ENCODE results near the gene GABRR2. TPM values are rescaled to one million over a fixed set of nuclear protein-coding genes. Genes with fewer than 3 reads are reported as not detected.

Gene GABRR2
- total RNA-seq, 1 donor from 2014 or later, result 1.8 TPM

GRCh38 chr6:89353118-89353556 lies 38.0 kb upstream of the GABRR2 start:
- Mint-ChIP-seq H3K4me1 (peaks cover 87% of the 10 kb centered on the region), H3K36me3 (ENCODE audit: low read depth) (peaks cover 9% of the 10 kb centered on the region), H3K4me3 (peak overlapping the region; percentile 72), H3K9me3 (no peaks in the 10 kb centered on the region), H3K27ac (peak overlapping the region; percentile 85), H3K27me3 (no peaks in the 10 kb centered on the region)
- DNase-seq, result no peak
- CTCF ChIA-PET, result interaction anchor here (1.0 to 9.4 kb wide), 2 partner anchors 15 to 19 kb away, joined by 4 to 64 read pairs; no protein-coding TSS in a partner anchor
- no peak for TF ChIP-seq CTCF (IDR thresholded peaks at IDR 0.05)
- POLR2A ChIA-PET, result interaction anchor here (0.7 to 7.0 kb wide), 10 partner anchors 10 to 476 kb away, joined by 3 to 98 read pairs (median 8); partner anchors contain the start of genes LYRM2, PM20D2, PNRC1 and RNGTT
- no peak for ATAC-seq (ENCODE audit: low read depth)
- intact Hi-C loops (cut with micrococcal nuclease), result loop anchor here (5.0 to 10.0 kb wide), 3 partner anchors 474 to 1761 kb away; partner anchors contain the start of genes CASP8AP2 and ORC3

- CTCF ChIA-PET, result interaction anchor here (0.5 to 9.4 kb wide), 7 partner anchors 15 to 415 kb away, joined by 3 to 64 read pairs (median 4); partner anchors contain the start of gene RNGTT
- Mint-ChIP-seq H3K4me1 (peaks cover 86% of the 10 kb centered on the region), H3K4me3 (peak within 1 kb of the TSS; percentile 94), H3K27me3 (no peaks in the 10 kb centered on the region), H3K9me3 (no peaks in the 10 kb centered on the region), H3K36me3 (ENCODE audit: low read depth) (peaks cover 9% of the 10 kb centered on the region), H3K27ac (peak within 1 kb of the TSS; percentile 94)
- POLR2A ChIA-PET, result interaction anchor here (0.5 to 7.0 kb wide), 12 partner anchors 7 to 476 kb away, joined by 3 to 98 read pairs (median 8); partner anchors contain the start of genes LYRM2, PM20D2 and PNRC1
- intact Hi-C loops (cut with micrococcal nuclease), result loop anchor here (1.0 to 10.0 kb wide), 4 partner anchors 286 to 1760 kb away; partner anchors contain the start of genes CASP8AP2, LYRM2 and ORC3
- DNase-seq (peak; percentile 83), ATAC-seq (ENCODE audit: low read depth) (peak; percentile 77)
- no peak for TF ChIP-seq CTCF (IDR thresholded peaks at IDR 0.05)
Measured at GRCh38 chr6:89352278-89353117, 37.4 kb upstream of the GABRR2 start, which contains the start of gene UBE2J1. Gene UBE2J1 (minus strand): TSS chr6:89352722. CDS start chr6:89352569, 153 bp downstream.

GRCh38 chr6:89351671-89352277 lies 36.7 kb upstream of the GABRR2 start:
- H3K4me1 Mint-ChIP-seq, result peaks cover 84% of the 10 kb centered on the region
- H3K27me3 Mint-ChIP-seq, result no peaks in the 10 kb centered on the region
- H3K27ac Mint-ChIP-seq, result peak overlapping the region; percentile 94
- H3K4me3 Mint-ChIP-seq, result peak overlapping the region; percentile 94
- intact Hi-C loops (cut with micrococcal nuclease), result loop anchor here (1.0 to 10.0 kb wide), 5 partner anchors 245 to 1759 kb away; partner anchors contain the start of genes CASP8AP2, LYRM2 and ORC3
- ATAC-seq (ENCODE audit: low read depth), result no peak
- CTCF ChIA-PET, result interaction anchor here (0.5 to 9.4 kb wide), 7 partner anchors 14 to 416 kb away, joined by 3 to 64 read pairs (median 3); partner anchors contain the start of gene RNGTT
- no peak for DNase-seq
- POLR2A ChIA-PET, result interaction anchor here (0.6 to 7.0 kb wide), 13 partner anchors 8 to 1963 kb away, joined by 3 to 98 read pairs (median 11); partner anchors contain the start of genes LYRM2, PM20D2, PNRC1 and RRAGD
- no peak for TF ChIP-seq CTCF (IDR thresholded peaks at IDR 0.05)
- peaks cover 9% of the 10 kb centered on the region for H3K36me3 Mint-ChIP-seq (ENCODE audit: low read depth)
- no peaks in the 10 kb centered on the region for H3K9me3 Mint-ChIP-seq

- ChIA-PET CTCF (interaction anchor here (1.2 to 9.4 kb wide), 6 partner anchors 9 to 260 kb away, joined by 3 to 64 read pairs (median 5); no protein-coding TSS in a partner anchor), POLR2A (interaction anchor here (0.6 to 7.0 kb wide), 18 partner anchors 8 to 1063 kb away, joined by 3 to 98 read pairs (median 6); partner anchors contain the start of genes LYRM2, PM20D2, PNRC1 and RNGTT)
- no peaks in the 10 kb centered on the region for H3K9me3 Mint-ChIP-seq
- ATAC-seq (ENCODE audit: low read depth), result peak; percentile 38
- no peak for DNase-seq
- intact Hi-C loops (cut with micrococcal nuclease), result loop anchor here (1.0 to 10.0 kb wide), 7 partner anchors 22 to 1758 kb away; partner anchors contain the start of genes CASP8AP2, ORC3, PM20D2 and PNRC1
- H3K27ac Mint-ChIP-seq, result peak overlapping the region; percentile 94
- peaks cover 9% of the 10 kb centered on the region for H3K36me3 Mint-ChIP-seq (ENCODE audit: low read depth)
- H3K27me3 Mint-ChIP-seq, result no peaks in the 10 kb centered on the region
- peaks cover 79% of the 10 kb centered on the region for H3K4me1 Mint-ChIP-seq
- TF ChIP-seq CTCF (IDR thresholded peaks at IDR 0.05), result no peak
- peak overlapping the region; percentile 94 for H3K4me3 Mint-ChIP-seq
Measured at GRCh38 chr6:89350281-89350966, 35.3 kb upstream of the GABRR2 start.
